ENCODE results near the gene NTM. TPM values are rescaled to one million over a fixed set of nuclear protein-coding genes. Genes with fewer than 3 reads are reported as not detected.

NTM gene
- 3.1 and 6.7 TPM in 2 replicates for total RNA-seq (2014; rRNA removed; shearing (Covaris generic))

- peak; percentile 80 for DNase-seq (ENCODE audit: low spot score)
These were observed at the start of gene NTM for GRCh38 chr11:131370090-131370751. Gene NTM, plus strand, starts transcription at chr11:131370615.

GRCh38 chr11:131324921-131325570, 45.4 kb upstream of the NTM start:
- DNase-seq (ENCODE audit: low spot score), result no peak

- DNase-seq (ENCODE audit: low spot score), result no peak
These were observed 43.6 kb upstream of the NTM start for GRCh38 chr11:131326829-131327228.

- no peak for DNase-seq (ENCODE audit: low spot score)
These were observed 43.0 kb upstream of the NTM start for GRCh38 chr11:131327421-131327820.

- no peak for DNase-seq (ENCODE audit: low spot score)
These were observed 41.6 kb upstream of the NTM start for GRCh38 chr11:131328843-131329242.

GRCh38 chr11:131331010-131331409, 39.4 kb upstream of the NTM start:
- DNase-seq (ENCODE audit: low spot score), result no peak

- DNase-seq (ENCODE audit: low spot score), result no peak
These were observed 38.9 kb upstream of the NTM start for GRCh38 chr11:131331546-131331945.

GRCh38 chr11:131334601-131335000, 35.8 kb upstream of the NTM start:
- DNase-seq (ENCODE audit: low spot score), result no peak

- peak; percentile 82 for DNase-seq (ENCODE audit: low spot score)
These were observed 28.5 kb upstream of the NTM start for GRCh38 chr11:131341900-131342299.

- DNase-seq (ENCODE audit: low spot score), result peak; percentile 35
These were observed 28.0 kb upstream of the NTM start for GRCh38 chr11:131342442-131342841.

GRCh38 chr11:131345406-131345805, 25.0 kb upstream of the NTM start:
- no peak for DNase-seq (ENCODE audit: low spot score)

GRCh38 chr11:131349368-131350086, 20.9 kb upstream of the NTM start:
- no peak for DNase-seq (ENCODE audit: low spot score)

GRCh38 chr11:131350872-131351271, 19.5 kb upstream of the NTM start:
- no peak for DNase-seq (ENCODE audit: low spot score)

- no peak for DNase-seq (ENCODE audit: low spot score)
These were observed 18.6 kb upstream of the NTM start for GRCh38 chr11:131351848-131352247.

GRCh38 chr11:131353766-131354165, 16.6 kb upstream of the NTM start:
- peak; percentile 54 for DNase-seq (ENCODE audit: low spot score)

- DNase-seq (ENCODE audit: low spot score), result peak; percentile 76
These were observed 16.1 kb upstream of the NTM start for GRCh38 chr11:131354251-131354701.

- peak; percentile 90 for DNase-seq (ENCODE audit: low spot score)
These were observed 14.2 kb upstream of the NTM start for GRCh38 chr11:131356206-131356605.

GRCh38 chr11:131365329-131365930, 5.0 kb upstream of the NTM start:
- DNase-seq (ENCODE audit: low spot score), result no peak

- no peak for DNase-seq (ENCODE audit: low spot score)
These were observed 731 bp downstream of the NTM start for GRCh38 chr11:131370901-131371790.

GRCh38 chr11:131371791-131372104, 1.3 kb downstream of the NTM start:
- DNase-seq (ENCODE audit: low spot score), result no peak

- no peak for DNase-seq (ENCODE audit: low spot score)
These were observed 2.0 kb downstream of the NTM start for GRCh38 chr11:131372234-131372962.
